GM12878 (cell line): ENCODE results near the gene FLT3LG. TPM values are rescaled to one million over a fixed set of nuclear protein-coding genes. Genes with fewer than 3 reads are reported as not detected.

Source experiments
- ATAC-seq: fragments of 200-7000 bp; cut with Tn5 transposase; 3 replicates; pipeline ENCODE4 v1.9.1; 2020; ENCODE audit warnings: mild to moderate bottlenecking, moderate library complexity
- BruUV-seq: library from RNA; stranded (reverse); fragments of 400-500 nt; replicated peaks from 2 replicates; lab custom pipeline; 2021; lab: Mats Ljungman, UMichigan
- CTCF ChIA-PET: fragments of 300-600 bp; sonication (Branson Sonifier 250); formaldehyde crosslinking; extraction: SDS; loops from one replicate; lab custom pipeline; 2021; ENCODE audit warnings: inconsistent platforms; lab: Yijun Ruan, JAX
- POLR2A ChIA-PET: fragments of 350-600 bp; formaldehyde crosslinking; extraction: SDS; loops from one replicate; lab custom pipeline; 2021; ENCODE audit warnings: inconsistent platforms; lab: Charles Lee
- RAD21 ChIA-PET: fragments of 300-600 bp; sonication (Branson Sonifier 250); formaldehyde crosslinking; loops from one replicate; lab custom pipeline; 2023; ENCODE audit warnings: antibody characterized with exemption; ENCODE audit not compliant: unreplicated experiment; lab: Charles Lee
- SMC1A ChIA-PET: fragments of 300-600 bp; sonication (Branson Sonifier 250); formaldehyde crosslinking; loops from one replicate; lab custom pipeline; 2023; ENCODE audit not compliant: unreplicated experiment, uncharacterized antibody; lab: Charles Lee
- DNase-seq: peaks from one replicate; pipeline ENCODE4 v3.0.0-alpha.2; 2011; ENCODE audit warnings: low read depth, low spot score
- FAIRE-seq: peaks from 3 replicates; lab custom pipeline; 2011; peaks lifted over from hg19 to GRCh38; lab: Jason Lieb, UNC
- H2AFZ ChIP-seq: 2 replicates; pipeline ENCODE4 v1.6.0; 2011; ENCODE audit warnings: low read depth, low read length, control low read depth; ENCODE audit not compliant: control insufficient read depth
- H3K27ac ChIP-seq: 2 replicates; pipeline ENCODE4 v1.5.1; 2011; ENCODE audit warnings: control low read depth; ENCODE audit not compliant: control insufficient read depth, insufficient read depth
- H3K27me3 ChIP-seq, 2 experiments: replicated peaks in 1 of 2; 2 replicates each; pipeline versions ENCODE4 v1.6.0 to v1.6.1; 2011; ENCODE audit warnings: low read length in 1 of 2; ENCODE audit not compliant: control insufficient read depth in 2 of 2, insufficient read depth in 2 of 2
- H3K36me3 ChIP-seq, 2 experiments: 2 replicates each; pipeline ENCODE4 v1.5.1; 2011; ENCODE audit warnings: low read length in 1 of 2; ENCODE audit not compliant: control insufficient read depth in 2 of 2, insufficient read depth in 2 of 2
- H3K4me1 ChIP-seq: 2 replicates; pipeline ENCODE4 v1.6.1; 2011; ENCODE audit warnings: mild to moderate bottlenecking, low read length, moderate library complexity, mixed read lengths; ENCODE audit not compliant: control insufficient read depth, insufficient read depth
- H3K4me2 ChIP-seq: 2 replicates; pipeline ENCODE4 v1.6.0; 2011; ENCODE audit warnings: control low read depth; ENCODE audit not compliant: control insufficient read depth, insufficient read depth
- H3K4me3 ChIP-seq: fragments of 200-600 bp; sonication (generic); 2 replicates; pipeline ENCODE4 v1.5.1; 2016
- H3K79me2 ChIP-seq: 2 replicates; pipeline ENCODE4 v1.6.0; 2011; ENCODE audit warnings: low read length; ENCODE audit not compliant: control insufficient read depth, insufficient read depth
- H3K9ac ChIP-seq: 2 replicates; pipeline ENCODE4 v1.8.0; 2011; ENCODE audit warnings: low read length, control low read depth, mixed read lengths; ENCODE audit not compliant: control insufficient read depth, insufficient read depth
- H3K9me3 ChIP-seq: replicated peaks from 3 replicates; pipeline ENCODE4 v1.5.1; 2011; ENCODE audit warnings: mild to moderate bottlenecking, low read length; ENCODE audit not compliant: control insufficient read depth, insufficient read depth
- H4K20me1 ChIP-seq: 2 replicates; pipeline ENCODE4 v1.6.0; 2011; ENCODE audit not compliant: control insufficient read depth, insufficient read depth
- CBFB ChIP-seq: IDR thresholded peaks from 2 replicates; pipeline ENCODE4 v1.6.1; 2016; ENCODE audit warnings: antibody characterized with exemption, low read depth
- EED ChIP-seq: sonication (generic); IDR thresholded peaks from 2 replicates; pipeline ENCODE4 v1.6.1; 2016; ENCODE audit warnings: antibody characterized with exemption, low read depth
- JUNB ChIP-seq: IDR thresholded peaks from 2 replicates; pipeline ENCODE4 v1.6.1; 2016; ENCODE audit warnings: antibody characterized with exemption, mild to moderate bottlenecking
- PAX5 ChIP-seq: IDR thresholded peaks from 2 replicates; pipeline ENCODE4 v1.6.1; 2011; ENCODE audit warnings: low read depth, low read length, borderline replicate concordance
- POLR2AphosphoS5 ChIP-seq: IDR thresholded peaks from 2 replicates; pipeline ENCODE4 v1.6.1; 2011; ENCODE audit warnings: mild to moderate bottlenecking, low read length, inconsistent platforms
- YBX1 ChIP-seq: fragments of 450-650 bp; IDR thresholded peaks from 2 replicates; pipeline ENCODE4 v1.6.1; 2016; ENCODE audit warnings: antibody characterized with exemption
- ZBTB40 ChIP-seq: fragments of 450-650 bp; IDR thresholded peaks from 2 replicates; pipeline ENCODE4 v1.6.1; 2016; ENCODE audit warnings: mild to moderate bottlenecking, moderate library complexity, borderline replicate concordance
- WGBS: methylation state at CpG from one replicate; pipeline ENCODE4 v1.1.6; 2016; ENCODE audit warnings: low lambda C conversion rate; ENCODE audit not compliant: insufficient replicate concordance, insufficient coverage; ENCODE audit errors: missing lambda C conversion rate; 5-methylcytosine and 5-hydroxymethylcytosine counted together
- in situ Hi-C: fragments of 300-500 bp; cut with MboI; formaldehyde crosslinking; loops from 9 replicates; pipeline ENCODE4 v1.14.3; 2018; ENCODE audit warnings: mixed read lengths
- intact Hi-C: fragments of 100-400 bp; cut with micrococcal nuclease; formaldehyde crosslinking; loops from one replicate; pipeline ENCODE4 v1.14.2; 2022; ENCODE audit not compliant: unreplicated experiment
- polyA plus RNA-seq, 11 experiments: library from polyadenylated mRNA; depleted of rRNA in 4 of 11; unstranded in 6 of 11; stranded (reverse) in 5 of 11; fragments of >200 nt; fragmentation: Nextera tagmentation in 4 of 11; fragmentation: Illumina TruSeq in 1 of 11; extraction: Ambion mirVana in 4 of 11; extraction: Trizol in 1 of 11; gene quantifications; 1 replicate in 1 of 11; 2 replicates in 10 of 11; pipeline versions ENCODE4 v1.2.1 to v1.2.3, GENCODE V29; 2011 to 2016; ENCODE audit warnings: inconsistent platforms in 2 of 11, missing spikeins in 2 of 11, low read depth in 1 of 11
- total RNA-seq, 4 experiments: library from RNA; depleted of rRNA in 3 of 4; stranded (reverse); fragments of >200 nt in 3 of 4; fragmentation: Illumina TruSeq in 1 of 4; extraction: Trizol in 1 of 4; gene quantifications; 2 replicates each; pipeline versions ENCODE4 v1.2.1 to v1.2.3, GENCODE V29; 2013 to 2021
- TF ChIP-seq, protein P1 (sequence below): fragments of 450-650 bp; IDR thresholded peaks from 2 replicates; pipeline ENCODE4 v1.6.1; 2014; ENCODE audit warnings: mild to moderate bottlenecking

FLT3LG gene
- total and polyA plus RNA-seq, 10 of the 15 experiments (the other 5 are each of a cell fraction or from before 2014, with no cell fraction given) = 0.68 to 13.1 (median 4.3) TPM

GRCh38 chr19:49431330-49431749 lies 42.7 kb upstream of the FLT3LG start:
- Histone ChIP-seq H2AFZ (no peak overlapping the region), H3K4me2 (no peak overlapping the region), H3K4me1 (no peaks in the 10 kb centered on the region; the same call in 1 of the 2 replicates), H3K27ac (no peak overlapping the region), H3K4me3 (no peak overlapping the region), H3K36me3 (no peaks in the 10 kb centered on the region), H3K9me3 (no peaks in the 10 kb centered on the region), H3K9ac (no peak overlapping the region), H4K20me1 (no peaks in the 10 kb centered on the region), H3K27me3 (peaks cover 5 to 15% of the 10 kb centered on the region in 2 experiments), H3K79me2 (no peaks in the 10 kb centered on the region)
- intact Hi-C loops = no loop called here
- POLR2A ChIA-PET = no interaction called here
- FAIRE-seq = no peak
- RAD21 ChIA-PET = no interaction called here
- 70% methylated on average over 28 of the region's 29 CpGs for WGBS
- CTCF ChIA-PET = interaction anchor here (0.7 to 1.9 kb wide), 4 partner anchors 22 to 97 kb away, joined by 3 to 5 read pairs (median 4); no protein-coding TSS in a partner anchor
- in situ Hi-C loops = no loop called here
- 0 out of 3 replicates have a peak, but pooled peaks have one; percentile 31 for ATAC-seq
- DNase-seq = no peak
- BruUV-seq = no TSS peak
- TF ChIP-seq EED (no peak), JUNB (no peak), PAX5 (no peak)
- SMC1A ChIA-PET = interaction anchor here (1.2 kb wide), 1 partner anchor 14 kb away, joined by 3 read pairs; no protein-coding TSS in a partner anchor

DNA sequence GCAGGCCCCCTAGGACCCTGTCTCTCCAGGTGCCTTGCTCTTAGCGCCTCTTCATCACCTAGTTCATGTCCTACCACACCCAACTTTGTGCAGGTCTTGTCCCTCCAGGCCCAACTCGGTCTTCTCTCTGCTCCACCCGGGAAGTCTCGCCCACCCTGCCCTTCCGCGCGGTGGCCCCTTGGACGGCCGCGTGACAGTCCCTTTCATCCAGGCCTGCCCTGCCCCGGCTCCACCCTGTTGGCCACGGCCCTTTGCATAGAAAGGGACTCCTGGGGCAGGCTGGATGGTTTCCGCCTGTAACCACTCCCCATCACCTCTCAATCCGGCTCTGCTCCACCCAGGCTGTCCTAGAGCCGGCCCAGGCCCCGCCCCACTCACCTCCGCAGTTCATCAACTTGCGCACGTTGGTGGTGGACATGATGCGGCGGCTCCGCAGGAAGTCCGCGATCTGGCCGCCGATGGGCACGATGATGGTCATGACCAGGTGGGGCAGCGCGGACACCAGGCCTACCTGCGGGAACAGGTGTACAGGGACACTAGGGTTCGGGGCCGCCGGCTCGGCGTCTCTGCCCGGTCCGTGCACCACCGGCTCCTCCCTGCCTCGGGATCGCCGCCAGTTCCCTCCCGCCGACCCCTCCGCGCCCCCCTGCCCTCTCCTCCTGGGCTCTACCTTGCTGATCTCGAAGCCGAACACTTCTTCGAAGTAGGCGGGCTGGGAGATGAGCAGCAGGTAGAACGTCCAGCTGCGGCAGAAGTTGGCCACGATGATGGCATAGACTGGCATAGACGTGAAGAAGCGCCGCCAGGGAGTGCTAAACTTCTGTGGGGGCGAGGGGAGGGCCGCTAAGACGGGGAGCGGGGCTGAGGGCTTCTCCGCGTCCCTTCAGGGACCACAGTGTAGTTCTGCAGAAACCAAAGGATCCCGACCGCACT lies 41.6 kb upstream of the FLT3LG start:
- Histone ChIP-seq H4K20me1 (no peaks in the 10 kb centered on the region), H3K4me3 (no peak overlapping the region), H3K9me3 (no peaks in the 10 kb centered on the region), H3K36me3 (no peaks in the 10 kb centered on the region), H2AFZ (no peak overlapping the region), H3K27me3 (peaks cover 7 to 14% of the 10 kb centered on the region in 2 experiments), H3K4me2 (no peak overlapping the region), H3K79me2 (no peaks in the 10 kb centered on the region), H3K4me1 (no peaks in the 10 kb centered on the region; the same call in 1 of the 2 replicates), H3K9ac (no peak overlapping the region), H3K27ac (no peak overlapping the region)
- SMC1A ChIA-PET = interaction anchor here (1.2 kb wide), 1 partner anchor 13 kb away, joined by 3 read pairs; no protein-coding TSS in a partner anchor
- intact Hi-C loops (no loop called here), in situ Hi-C loops (no loop called here)
- CTCF ChIA-PET = interaction anchor here (0.9 to 1.9 kb wide), 3 partner anchors 30 to 98 kb away, joined by 3 to 5 read pairs (median 3); no protein-coding TSS in a partner anchor
- WGBS = 12% methylated on average over 47 of the region's 63 CpGs
- ATAC-seq (0 out of 3 replicates have a peak, but pooled peaks have one; percentile 27), FAIRE-seq (no peak), DNase-seq (no peak)
- no TSS peak for BruUV-seq
- RAD21 ChIA-PET = no interaction called here
- POLR2A ChIA-PET = no interaction called here
- TF ChIP-seq POLR2AphosphoS5 (no peak), CBFB (no peak), ZBTB40 (no peak), YBX1 (no peak)
- TF ChIP-seq, protein P1, sequence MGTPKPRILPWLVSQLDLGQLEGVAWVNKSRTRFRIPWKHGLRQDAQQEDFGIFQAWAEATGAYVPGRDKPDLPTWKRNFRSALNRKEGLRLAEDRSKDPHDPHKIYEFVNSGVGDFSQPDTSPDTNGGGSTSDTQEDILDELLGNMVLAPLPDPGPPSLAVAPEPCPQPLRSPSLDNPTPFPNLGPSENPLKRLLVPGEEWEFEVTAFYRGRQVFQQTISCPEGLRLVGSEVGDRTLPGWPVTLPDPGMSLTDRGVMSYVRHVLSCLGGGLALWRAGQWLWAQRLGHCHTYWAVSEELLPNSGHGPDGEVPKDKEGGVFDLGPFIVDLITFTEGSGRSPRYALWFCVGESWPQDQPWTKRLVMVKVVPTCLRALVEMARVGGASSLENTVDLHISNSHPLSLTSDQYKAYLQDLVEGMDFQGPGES = no peak
